DOHH2 (cell line): Measurements from ENCODE around the gene COL8A1.

Experiments used
- H3F3A ChIP-seq: fragments of 200-600 bp; sonication (generic), shearing (Covaris generic); 2 replicates; pipeline ENCODE4 v1.6.0; 2016; ENCODE audit warnings: antibody characterized with exemption, mild to moderate bottlenecking; ENCODE audit not compliant: control insufficient read depth, insufficient read depth
- H3K27ac ChIP-seq: fragments of 200-600 bp; sonication (generic); 2 replicates; pipeline ENCODE4 v1.5.1; 2014; ENCODE audit warnings: low read depth, mild to moderate bottlenecking, low read length, moderate library complexity
- H3K27me3 ChIP-seq: fragments of 200-600 bp; sonication (generic); 2 replicates; pipeline ENCODE4 v1.6.1; 2014; ENCODE audit warnings: mild to moderate bottlenecking, low read length, mixed read lengths; ENCODE audit not compliant: control insufficient read depth
- H3K36me3 ChIP-seq: fragments of 200-600 bp; sonication (generic); 2 replicates; pipeline ENCODE4 v1.6.1; 2014; ENCODE audit warnings: mild to moderate bottlenecking, low read length, moderate library complexity, mixed read lengths; ENCODE audit not compliant: control insufficient read depth
- H3K4me1 ChIP-seq: fragments of 200-600 bp; sonication (generic); 2 replicates; pipeline ENCODE4 v1.6.1; 2014; ENCODE audit warnings: mild to moderate bottlenecking, low read length, mixed read lengths; ENCODE audit not compliant: control insufficient read depth
- H3K4me2 ChIP-seq: fragments of 200-600 bp; sonication (generic); 2 replicates; pipeline ENCODE4 v1.6.0; 2014; ENCODE audit warnings: mild to moderate bottlenecking, low read length, moderate library complexity
- H3K4me3 ChIP-seq: fragments of 200-600 bp; sonication (generic); 2 replicates; pipeline ENCODE4 v1.5.1; 2014; ENCODE audit warnings: mild to moderate bottlenecking, low read length, mixed read lengths
- H3K79me2 ChIP-seq: fragments of 200-600 bp; sonication (generic); 2 replicates; pipeline ENCODE4 v1.6.1; 2014; ENCODE audit warnings: mild to moderate bottlenecking, low read length, mixed read lengths; ENCODE audit not compliant: control insufficient read depth
- H3K9me2 ChIP-seq: fragments of 200-600 bp; sonication (generic); replicated peaks from 2 replicates; pipeline ENCODE4 v1.6.1; 2014; ENCODE audit warnings: mild to moderate bottlenecking, low read length, mixed read lengths; ENCODE audit not compliant: control insufficient read depth
- H3K9me3 ChIP-seq: fragments of 200-600 bp; sonication (generic); 2 replicates; pipeline ENCODE4 v1.6.1; 2014; ENCODE audit warnings: antibody characterized with exemption, low read length, mixed read lengths; ENCODE audit not compliant: control insufficient read depth, insufficient read depth
- H4K20me1 ChIP-seq: fragments of 200-600 bp; sonication (generic); 2 replicates; pipeline ENCODE4 v1.6.0; 2014; ENCODE audit warnings: low read depth, mild to moderate bottlenecking, antibody characterized with exemption, low read length, moderate library complexity; ENCODE audit not compliant: control insufficient read depth, insufficient read depth
- CTCF ChIP-seq: fragments of 200-600 bp; sonication (generic); IDR thresholded peaks from one replicate; pipeline ENCODE4 v1.5.1; 2014; ENCODE audit warnings: antibody characterized with exemption, mild to moderate bottlenecking, low read depth, low read length; ENCODE audit not compliant: poor library complexity, severe bottlenecking
- EZH2phosphoT487 ChIP-seq: fragments of 200-600 bp; sonication (generic); IDR thresholded peaks from 2 replicates; pipeline ENCODE4 v1.6.1; 2017; ENCODE audit warnings: borderline replicate concordance, mild to moderate bottlenecking, antibody characterized with exemption, low read length, moderate library complexity, mixed read lengths

Gene COL8A1

GRCh38 chr3:99706410-99706809 is 68.0 kb downstream of the COL8A1 start:
- Histone ChIP-seq H3K4me2 (no peak overlapping the region), H4K20me1 (no peaks in the 10 kb centered on the region), H3K27ac (no peak overlapping the region), H3K9me2 (no peaks in the 10 kb centered on the region), H3K27me3 (no peaks in the 10 kb centered on the region), H3K79me2 (no peaks in the 10 kb centered on the region), H3K36me3 (no peaks in the 10 kb centered on the region), H3K4me3 (no peak overlapping the region), H3K4me1 (no peaks in the 10 kb centered on the region), H3K9me3 (no peaks in the 10 kb centered on the region), H3F3A (no peaks in the 10 kb centered on the region)
- TF ChIP-seq EZH2phosphoT487: no peak
- no peak for TF ChIP-seq CTCF

GRCh38 chr3:99708207-99708745 is 69.9 kb downstream of the COL8A1 start:
- H3K9me3 ChIP-seq: no peaks in the 10 kb centered on the region
- H3K27ac ChIP-seq: no peak overlapping the region
- H3K9me2 ChIP-seq: no peaks in the 10 kb centered on the region
- H3K4me2 ChIP-seq: no peak overlapping the region
- no peaks in the 10 kb centered on the region for H3F3A ChIP-seq
- H3K36me3 ChIP-seq: no peaks in the 10 kb centered on the region
- H3K27me3 ChIP-seq: no peaks in the 10 kb centered on the region; the same call in 1 of the 2 replicates
- TF ChIP-seq CTCF: no peak
- no peak for TF ChIP-seq EZH2phosphoT487
- H3K4me1 ChIP-seq: no peaks in the 10 kb centered on the region
- H3K79me2 ChIP-seq: no peaks in the 10 kb centered on the region
- H3K4me3 ChIP-seq: no peak overlapping the region
- no peaks in the 10 kb centered on the region for H4K20me1 ChIP-seq

GRCh38 chr3:99709686-99710085 is 71.3 kb downstream of the COL8A1 start:
- H3K27me3 ChIP-seq: no peaks in the 10 kb centered on the region; the same call in 1 of the 2 replicates
- H3K4me1 ChIP-seq: no peaks in the 10 kb centered on the region
- no peak for TF ChIP-seq CTCF
- no peak for TF ChIP-seq EZH2phosphoT487
- H3F3A ChIP-seq: no peaks in the 10 kb centered on the region
- H3K79me2 ChIP-seq: no peaks in the 10 kb centered on the region
- H3K4me2 ChIP-seq: no peak overlapping the region
- no peak overlapping the region for H3K27ac ChIP-seq
- no peaks in the 10 kb centered on the region for H3K36me3 ChIP-seq
- H4K20me1 ChIP-seq: no peaks in the 10 kb centered on the region
- no peak overlapping the region for H3K4me3 ChIP-seq
- H3K9me2 ChIP-seq: no peaks in the 10 kb centered on the region
- H3K9me3 ChIP-seq: no peaks in the 10 kb centered on the region

DNA sequence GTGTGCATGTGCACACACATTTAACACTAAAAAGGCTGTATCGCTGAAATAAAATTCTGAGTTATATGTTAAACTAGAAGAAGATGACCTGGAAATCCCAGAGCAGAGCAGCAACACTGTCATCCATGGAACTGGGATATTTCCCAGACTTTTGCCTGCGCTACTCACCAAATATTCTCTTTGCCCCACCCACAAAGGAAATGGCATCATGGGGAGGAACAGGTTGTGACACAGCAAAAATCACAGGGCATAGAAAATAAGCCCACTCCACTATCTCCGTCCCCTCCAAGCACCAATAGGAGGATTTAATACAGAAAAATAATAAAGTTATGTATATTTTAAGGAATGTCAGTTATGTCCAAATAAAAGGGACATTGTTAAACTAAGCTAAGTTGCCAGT is 71.7 kb downstream of the COL8A1 start:
- Histone ChIP-seq H3K4me1 (no peaks in the 10 kb centered on the region), H3K9me2 (no peaks in the 10 kb centered on the region), H3K9me3 (no peaks in the 10 kb centered on the region), H3K27ac (no peak overlapping the region), H3F3A (no peaks in the 10 kb centered on the region), H3K4me3 (no peak overlapping the region), H3K4me2 (no peak overlapping the region), H4K20me1 (no peaks in the 10 kb centered on the region), H3K27me3 (no peaks in the 10 kb centered on the region; the same call in 1 of the 2 replicates), H3K79me2 (no peaks in the 10 kb centered on the region), H3K36me3 (no peaks in the 10 kb centered on the region)
- TF ChIP-seq EZH2phosphoT487 (no peak), CTCF (no peak)
